ENCODE measurements around the gene DNHD1.
"Not testable (repeated sequence)": the region's sequence is repeated elsewhere in the genome, so short reads cannot be mapped to it uniquely, and the experiment has no call there.

Gene DNHD1

GRCh38 chr11:6498121-6498520 is 1.0 kb downstream of the DNHD1 start:
- Mint-ChIP-seq H3K9me3 (no peaks in the 10 kb centered on the region), H3K36me3 (peaks cover 52% of the 10 kb centered on the region), H3K27ac (no peak overlapping the region), H3K4me3 (no peak overlapping the region), H3K4me1 (peaks cover 6% of the 10 kb centered on the region)
- no peak for DNase-seq (ENCODE audit: low spot score in 2 of 2)
- ATAC-seq: no peak

- Mint-ChIP-seq H3K4me1 (peaks cover 6% of the 10 kb centered on the region), H3K27ac (no peak overlapping the region), H3K9me3 (no peaks in the 10 kb centered on the region), H3K4me3 (no peak overlapping the region), H3K36me3 (peaks cover 55% of the 10 kb centered on the region)
- no peak for ATAC-seq
- DNase-seq (ENCODE audit: low spot score in 2 of 2): no peak
These were observed 1.5 kb downstream of the DNHD1 start for GRCh38 chr11:6498544-6498943.

- H3K27ac Mint-ChIP-seq: peak overlapping the region; percentile 14
These were observed 5.3 kb downstream of the DNHD1 start for GRCh38 chr11:6502382-6502781.

DNA sequence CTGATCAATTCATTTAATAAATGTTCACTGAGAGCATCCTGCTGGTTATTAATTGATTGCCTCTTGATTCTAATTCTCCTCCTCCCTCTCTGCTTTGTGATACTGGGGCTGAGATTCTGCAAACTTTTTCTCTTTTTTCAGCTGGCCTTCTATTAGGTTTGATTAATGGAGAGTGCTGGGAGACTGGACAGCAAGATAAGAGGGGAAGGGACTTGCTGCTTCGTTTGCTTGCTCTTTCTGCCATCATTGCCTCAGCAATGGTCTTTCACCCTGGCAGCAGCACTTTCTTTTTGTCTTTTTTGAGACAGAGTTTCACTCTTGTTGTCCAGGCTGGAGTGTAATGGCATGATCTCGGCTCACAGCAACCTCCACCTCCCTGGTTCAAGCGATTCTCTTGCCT is 7.1 kb downstream of the DNHD1 start:
- no peak for ATAC-seq
- peaks cover 48% of the 10 kb centered on the region for H3K36me3 Mint-ChIP-seq
- DNase-seq (ENCODE audit: low spot score in 2 of 2): no peak
- no peaks in the 10 kb centered on the region for H3K9me3 Mint-ChIP-seq
- no peaks in the 10 kb centered on the region for H3K4me1 Mint-ChIP-seq
- no peak overlapping the region for H3K4me3 Mint-ChIP-seq
- H3K27ac Mint-ChIP-seq: no peak overlapping the region

More at GRCh38 chr11:6502382-6502781, 5.3 kb downstream of the DNHD1 start:
- Mint-ChIP-seq H3K9me3 (no peaks in the 10 kb centered on the region), H3K4me3 (no peak overlapping the region), H3K4me1 (peaks cover 2% of the 10 kb centered on the region), H3K36me3 (peaks cover 43% of the 10 kb centered on the region)
- no peak for DNase-seq (ENCODE audit: low spot score in 2 of 2)
- ATAC-seq: no peak

DNA sequence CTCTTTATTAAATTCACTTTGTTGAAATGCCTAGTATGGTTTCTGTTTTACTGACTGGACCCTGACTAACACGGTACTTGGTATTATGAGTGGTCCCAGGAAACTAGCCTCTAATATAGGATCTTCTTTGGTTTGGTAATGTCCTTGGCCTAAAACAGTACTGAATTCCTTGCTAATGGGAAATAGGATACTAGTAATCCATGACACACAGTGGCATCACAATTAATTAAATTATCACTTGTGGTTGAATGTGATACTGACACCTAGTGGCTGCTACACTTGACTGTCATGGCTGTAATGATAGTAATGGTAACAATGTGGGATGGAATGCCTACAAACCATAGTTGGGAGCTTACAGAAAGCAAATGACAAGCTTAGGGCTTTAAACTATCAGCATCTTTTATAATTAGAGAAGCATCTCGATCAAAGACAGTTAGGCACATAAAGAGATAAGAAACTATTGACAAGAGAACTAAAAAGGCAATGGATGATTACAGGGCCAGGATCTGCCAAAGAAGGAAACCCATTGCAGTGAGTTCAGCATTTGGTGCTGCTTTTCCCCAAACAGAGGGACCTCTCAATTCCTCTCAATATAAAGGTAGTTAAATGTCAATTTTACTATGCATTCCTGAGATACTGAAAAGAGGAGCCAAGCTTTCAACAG is 8.6 kb downstream of the DNHD1 start:
- DNase-seq (ENCODE audit: low spot score in 2 of 2) (no peak), ATAC-seq (peak; percentile 57)
- Mint-ChIP-seq H3K36me3 (peaks cover 54% of the 10 kb centered on the region), H3K4me3 (no peak overlapping the region), H3K4me1 (no peaks in the 10 kb centered on the region), H3K9me3 (no peaks in the 10 kb centered on the region), H3K27ac (peak overlapping the region; percentile 27)

DNA sequence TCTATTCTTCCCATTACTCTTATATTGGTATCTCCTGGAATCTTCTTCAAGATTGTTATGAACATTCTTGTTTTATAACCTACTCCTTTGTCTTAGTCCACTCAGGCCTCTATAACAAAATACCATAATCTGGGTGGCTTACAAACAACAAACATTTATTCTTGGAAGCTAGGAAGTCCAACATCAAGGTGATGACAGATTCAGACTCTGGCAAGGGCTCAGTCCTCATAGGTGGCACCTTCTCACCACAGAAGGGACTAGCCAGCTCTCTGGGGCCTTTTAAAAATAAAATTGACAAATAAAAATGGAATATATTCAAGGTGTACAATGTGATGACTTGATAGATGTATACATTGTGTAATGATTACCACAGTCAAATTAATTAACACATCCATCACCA is 19.8 kb downstream of the DNHD1 start:
- DNase-seq (ENCODE audit: low spot score in 2 of 2) (no peak), ATAC-seq (no peak)
- Mint-ChIP-seq H3K4me3 (no peak overlapping the region), H3K4me1 (no peaks in the 10 kb centered on the region), H3K9me3 (no peaks in the 10 kb centered on the region), H3K27ac (no peak overlapping the region), H3K36me3 (peaks cover 62% of the 10 kb centered on the region)

- DNase-seq (ENCODE audit: low spot score in 2 of 2) (no peak), ATAC-seq (no peak)
- Mint-ChIP-seq H3K4me3 (no peak overlapping the region), H3K4me1 (peaks cover 5% of the 10 kb centered on the region), H3K27ac (no peak overlapping the region), H3K36me3 (peaks cover 37% of the 10 kb centered on the region), H3K9me3 (no peaks in the 10 kb centered on the region)
These were observed 23.2 kb downstream of the DNHD1 start for GRCh38 chr11:6520265-6520664.

GRCh38 chr11:6521946-6522345 is 24.9 kb downstream of the DNHD1 start:
- H3K27ac Mint-ChIP-seq; DNase-seq (ENCODE audit: low spot score in 2 of 2); H3K9me3 Mint-ChIP-seq; ATAC-seq; H3K4me3 Mint-ChIP-seq: not testable (repeated sequence)
- H3K4me1 Mint-ChIP-seq: peaks cover 16% of the 10 kb centered on the region
- peaks cover 20% of the 10 kb centered on the region for H3K36me3 Mint-ChIP-seq

DNA sequence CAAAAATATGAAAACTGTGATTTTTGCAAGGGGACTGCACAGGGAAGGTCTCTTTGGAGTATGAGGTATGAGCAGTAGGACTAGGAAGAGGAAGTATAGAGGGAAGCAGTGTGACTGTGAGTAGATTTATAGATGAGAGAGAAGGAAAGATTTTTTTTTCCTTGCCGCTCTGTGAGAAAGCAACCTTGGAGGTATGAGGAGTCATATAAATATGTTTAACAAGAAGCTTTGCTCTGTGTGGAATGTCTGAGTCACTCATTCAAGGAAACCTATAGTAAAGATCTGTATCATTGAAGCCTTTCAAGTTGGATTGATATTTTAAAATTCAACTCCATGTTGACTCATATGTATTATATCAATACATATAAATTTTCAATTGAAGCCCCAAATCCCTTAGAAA is 26.2 kb downstream of the DNHD1 start:
- Mint-ChIP-seq H3K4me3 (no peak overlapping the region), H3K9me3 (no peaks in the 10 kb centered on the region), H3K36me3 (peaks cover 9% of the 10 kb centered on the region), H3K27ac (no peak overlapping the region), H3K4me1 (peaks cover 18% of the 10 kb centered on the region)
- ATAC-seq (peak; percentile 49), DNase-seq (ENCODE audit: low spot score in 2 of 2) (no peak)

DNA sequence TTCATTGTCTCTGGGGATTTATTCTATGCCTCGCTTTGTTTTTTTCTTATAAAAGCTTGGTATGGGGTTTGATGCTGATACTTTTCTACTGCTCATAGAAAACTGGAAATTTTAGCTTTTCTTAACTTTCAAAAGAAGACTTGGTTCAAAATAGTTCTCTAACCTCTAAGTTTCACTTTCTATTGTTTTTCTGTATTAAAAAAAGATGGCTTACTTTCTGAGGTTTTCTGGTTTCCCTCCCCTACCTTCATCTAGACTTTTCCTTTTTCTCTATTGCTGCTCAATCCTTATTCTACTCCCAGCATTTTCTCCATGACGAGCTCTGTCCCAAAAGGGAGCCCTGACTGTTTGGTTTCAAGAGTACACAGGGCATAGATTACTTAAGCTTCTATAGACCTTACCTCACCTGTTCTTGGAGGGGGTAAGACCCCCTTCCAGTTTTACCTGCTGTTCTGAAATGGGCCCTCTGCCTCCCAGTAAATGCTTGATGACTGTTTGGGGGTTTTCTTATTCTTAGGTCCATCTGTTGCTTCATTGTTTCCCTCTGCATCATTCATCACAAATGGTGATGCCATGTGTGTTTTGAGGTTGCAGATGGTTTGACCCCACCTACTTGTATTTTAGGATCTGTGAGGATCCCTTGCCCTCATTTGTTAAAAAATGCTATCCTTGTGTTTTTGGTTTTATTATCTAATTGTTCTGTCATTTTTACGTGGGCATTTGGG is 29.5 kb downstream of the DNHD1 start:
- H3K4me1 Mint-ChIP-seq: peaks cover 18% of the 10 kb centered on the region
- peak overlapping the region; percentile 75 for H3K27ac Mint-ChIP-seq
- H3K9me3 Mint-ChIP-seq: no peaks in the 10 kb centered on the region
- H3K4me3 Mint-ChIP-seq: no peak overlapping the region
- ATAC-seq (peak; percentile 24), DNase-seq (ENCODE audit: low spot score in 2 of 2) (no peak)
- peaks cover 11% of the 10 kb centered on the region for H3K36me3 Mint-ChIP-seq

DNA sequence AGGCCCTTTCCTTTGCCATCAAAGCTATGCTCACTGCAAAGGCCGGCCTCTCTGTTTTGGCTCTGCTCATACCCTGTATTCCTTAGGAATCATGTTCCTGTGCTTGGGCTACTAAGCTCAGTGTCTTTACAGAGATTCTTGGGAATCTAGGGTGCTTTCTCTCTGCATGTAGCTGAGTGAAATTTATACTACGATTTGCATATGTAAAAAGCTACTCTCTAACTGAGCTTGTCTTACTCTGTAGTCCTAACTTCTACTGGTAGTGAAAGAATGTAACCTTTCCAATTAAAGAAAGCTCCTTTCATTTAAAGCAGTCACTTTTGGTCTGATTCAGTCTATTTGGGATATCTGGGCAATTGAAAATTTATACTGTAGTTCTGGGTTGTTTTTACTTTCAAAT is 32.2 kb downstream of the DNHD1 start:
- Mint-ChIP-seq H3K36me3 (peaks cover 5% of the 10 kb centered on the region), H3K4me3 (no peak overlapping the region), H3K27ac (no peak overlapping the region), H3K9me3 (no peaks in the 10 kb centered on the region), H3K4me1 (peaks cover 12% of the 10 kb centered on the region)
- ATAC-seq (no peak), DNase-seq (ENCODE audit: low spot score in 2 of 2) (no peak)

DNA sequence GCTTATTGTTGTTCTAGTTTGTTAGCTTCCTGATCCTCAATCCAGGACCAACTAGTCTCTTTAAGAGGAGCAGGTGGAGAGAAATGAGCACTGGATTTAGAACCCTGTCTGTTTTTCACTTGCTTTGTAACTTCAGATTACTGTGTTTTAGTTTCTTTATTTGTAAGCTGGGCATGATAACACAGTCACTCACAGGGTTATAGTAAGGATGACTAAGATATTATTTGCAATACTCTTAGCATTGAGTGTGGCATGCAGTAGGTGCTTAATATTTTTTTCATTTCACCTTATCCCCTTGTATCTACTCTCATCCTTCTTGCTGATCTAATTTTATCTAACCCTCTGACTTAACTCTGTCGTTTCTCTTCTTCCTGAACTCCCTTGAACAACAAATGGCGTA is 33.8 kb downstream of the DNHD1 start:
- peak; percentile 59 for ATAC-seq

DNA sequence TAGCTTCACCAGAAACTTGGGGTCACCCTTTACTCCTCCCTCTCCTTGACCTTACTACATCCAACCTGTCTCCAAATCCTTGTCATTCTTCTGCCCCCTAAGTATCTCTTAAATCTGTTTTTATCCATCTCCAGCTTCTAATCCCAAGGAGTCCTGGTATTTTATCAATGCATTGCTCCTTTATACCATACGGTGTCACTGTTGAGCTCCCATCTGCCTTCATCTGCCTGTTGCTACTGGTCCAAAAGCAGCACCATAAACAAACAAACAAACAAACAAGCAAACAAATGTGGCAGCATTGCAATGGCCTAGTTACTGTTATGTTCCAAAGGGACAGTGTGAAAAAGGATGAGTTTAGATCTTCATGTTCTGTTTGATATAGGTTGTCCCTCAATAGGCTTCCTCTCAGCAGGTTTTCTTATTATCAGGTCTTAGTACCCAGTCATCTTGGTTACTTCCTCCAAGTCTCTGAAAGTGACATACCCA is 34.2 kb downstream of the DNHD1 start:
- no peak overlapping the region for H3K27ac Mint-ChIP-seq
- H3K9me3 Mint-ChIP-seq: no peaks in the 10 kb centered on the region
- H3K4me1 Mint-ChIP-seq: peaks cover 8% of the 10 kb centered on the region
- ATAC-seq: peak; percentile 69
- peaks cover 5% of the 10 kb centered on the region for H3K36me3 Mint-ChIP-seq
- no peak overlapping the region for H3K4me3 Mint-ChIP-seq
- no peak for DNase-seq (ENCODE audit: low spot score in 2 of 2)

More for the DNA sequence above, 33.8 kb downstream of the DNHD1 start:
- H3K27ac Mint-ChIP-seq: no peak overlapping the region
- H3K36me3 Mint-ChIP-seq: peaks cover 5% of the 10 kb centered on the region
- no peaks in the 10 kb centered on the region for H3K9me3 Mint-ChIP-seq
- H3K4me1 Mint-ChIP-seq: peaks cover 12% of the 10 kb centered on the region
- no peak for DNase-seq (ENCODE audit: low spot score in 2 of 2)
- no peak overlapping the region for H3K4me3 Mint-ChIP-seq

DNA sequence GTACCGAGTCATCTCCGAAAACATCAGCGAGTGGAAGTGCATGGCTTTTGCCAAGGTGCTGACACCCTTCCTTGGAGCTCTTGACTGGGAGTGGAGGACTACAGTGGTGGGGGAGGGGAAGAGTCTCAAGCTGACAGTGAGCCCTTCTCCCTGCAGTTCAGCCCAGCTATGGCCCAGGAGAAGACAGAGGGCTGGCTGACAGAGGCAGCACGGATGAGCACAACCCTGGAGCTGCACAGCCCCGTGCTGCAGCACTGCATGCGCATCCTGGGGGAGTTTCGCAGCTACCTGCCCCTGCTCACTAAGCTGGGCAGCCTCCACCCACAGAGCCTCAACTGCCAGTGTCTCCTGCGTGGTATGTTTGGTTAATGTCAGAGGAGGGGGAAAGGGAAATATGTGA is 41.4 kb downstream of the DNHD1 start:
- ATAC-seq (no peak), DNase-seq (ENCODE audit: low spot score in 2 of 2) (no peak)
- no peak overlapping the region for H3K4me3 Mint-ChIP-seq
- H3K36me3 Mint-ChIP-seq: no peaks in the 10 kb centered on the region
- no peak overlapping the region for H3K27ac Mint-ChIP-seq
- no peaks in the 10 kb centered on the region for H3K9me3 Mint-ChIP-seq
- H3K4me1 Mint-ChIP-seq: peaks cover 13% of the 10 kb centered on the region

- H3K27ac Mint-ChIP-seq: no peak overlapping the region
- no peak overlapping the region for H3K4me3 Mint-ChIP-seq
- H3K36me3 Mint-ChIP-seq: no peaks in the 10 kb centered on the region
- H3K4me1 Mint-ChIP-seq: peaks cover 13% of the 10 kb centered on the region
- no peaks in the 10 kb centered on the region for H3K9me3 Mint-ChIP-seq
- ATAC-seq (no peak), DNase-seq (ENCODE audit: low spot score in 2 of 2) (no peak)
These were observed 41.9 kb downstream of the DNHD1 start for GRCh38 chr11:6538945-6539344.

GRCh38 chr11:6539748-6540268 is 42.7 kb downstream of the DNHD1 start:
- H3K4me3 Mint-ChIP-seq: no peak overlapping the region
- ATAC-seq (no peak), DNase-seq (ENCODE audit: low spot score in 2 of 2) (no peak)
- H3K36me3 Mint-ChIP-seq: peaks cover 7% of the 10 kb centered on the region
- no peak overlapping the region for H3K27ac Mint-ChIP-seq
- no peaks in the 10 kb centered on the region for H3K9me3 Mint-ChIP-seq
- H3K4me1 Mint-ChIP-seq: peaks cover 13% of the 10 kb centered on the region

Data from stimulated activated effector memory CD8-positive, alpha-beta T cell treated with anti-CD3 and anti-CD28 coated beads, Interleukin-12 subunit alpha, Interleukin-12 subunit beta, amount 100 ng/mL, for 72 hours (primary cell).